ENCODE data around the gene SLC24A3.

Gene SLC24A3

DNA sequence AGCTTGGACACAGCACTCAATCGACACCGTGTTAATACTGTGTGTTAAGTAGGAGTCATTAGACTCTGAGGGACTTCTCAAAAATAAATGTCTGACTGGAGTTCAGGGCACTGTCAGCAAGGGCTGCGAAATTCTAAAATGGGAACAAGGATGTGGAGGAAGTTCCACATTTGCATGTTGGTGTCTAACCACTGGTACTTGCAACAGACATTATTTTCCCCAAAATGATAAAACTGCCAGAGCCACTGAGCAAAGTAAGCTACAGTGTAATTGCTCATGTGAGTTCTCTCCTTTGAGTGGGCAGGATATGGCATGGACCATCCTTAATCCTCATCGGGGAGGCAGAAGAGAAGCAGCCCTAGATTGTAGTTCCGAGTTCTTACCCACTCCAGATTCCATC is 215.9 kb downstream of the SLC24A3 start:
- no peak for DNase-seq (ENCODE audit: low spot score)

DNA sequence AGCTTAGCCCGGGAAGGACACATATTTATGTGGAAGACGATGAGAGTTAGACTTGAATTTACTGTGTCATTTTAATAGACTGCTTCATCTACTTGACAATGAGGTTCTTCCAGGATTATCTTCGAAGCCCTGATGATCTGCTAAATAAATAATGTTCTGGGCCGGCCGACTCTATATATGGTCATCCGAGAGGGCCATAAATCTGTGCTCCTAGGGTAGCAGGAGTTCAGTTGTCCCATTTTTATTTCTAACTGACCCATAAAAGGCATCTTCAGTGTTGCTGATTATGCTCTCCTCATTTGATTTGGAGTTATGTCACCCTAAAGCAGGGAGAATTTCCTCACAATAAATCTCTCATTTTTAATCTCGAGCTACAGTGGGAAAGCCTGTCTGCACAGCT is 217.1 kb downstream of the SLC24A3 start:
- DNase-seq (ENCODE audit: low spot score): no peak

DNA sequence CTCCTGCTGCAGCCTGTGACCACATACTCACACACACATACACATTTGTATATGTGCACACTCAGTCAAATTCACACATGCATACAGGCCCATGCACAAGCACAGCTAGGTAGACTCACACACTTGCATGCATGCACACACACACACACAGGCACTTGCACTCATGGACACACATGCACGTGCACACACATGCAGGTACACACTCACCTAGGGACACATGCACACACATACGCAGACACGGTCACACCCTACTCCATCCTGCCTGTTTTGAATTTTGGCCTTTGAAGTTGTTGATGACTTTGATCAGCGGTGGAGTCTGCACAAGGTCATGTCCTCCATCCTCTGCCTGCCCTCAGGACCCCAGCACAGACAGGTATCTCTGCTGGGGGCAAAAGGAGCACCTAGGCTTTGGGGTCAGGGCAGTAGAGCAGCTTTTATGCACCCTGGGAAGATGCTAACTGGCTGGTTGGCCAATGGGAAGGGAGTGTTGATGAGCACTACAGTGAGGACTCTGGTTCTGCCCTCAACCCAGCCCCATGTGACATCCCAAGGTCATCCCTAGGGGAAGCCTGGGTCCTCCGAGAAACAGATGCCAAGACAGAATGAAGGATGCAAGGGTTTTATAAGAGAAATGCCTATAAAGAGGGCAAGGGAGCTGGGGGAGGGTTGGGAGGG is 218.3 kb downstream of the SLC24A3 start:
- DNase-seq (ENCODE audit: low spot score): no peak

DNA sequence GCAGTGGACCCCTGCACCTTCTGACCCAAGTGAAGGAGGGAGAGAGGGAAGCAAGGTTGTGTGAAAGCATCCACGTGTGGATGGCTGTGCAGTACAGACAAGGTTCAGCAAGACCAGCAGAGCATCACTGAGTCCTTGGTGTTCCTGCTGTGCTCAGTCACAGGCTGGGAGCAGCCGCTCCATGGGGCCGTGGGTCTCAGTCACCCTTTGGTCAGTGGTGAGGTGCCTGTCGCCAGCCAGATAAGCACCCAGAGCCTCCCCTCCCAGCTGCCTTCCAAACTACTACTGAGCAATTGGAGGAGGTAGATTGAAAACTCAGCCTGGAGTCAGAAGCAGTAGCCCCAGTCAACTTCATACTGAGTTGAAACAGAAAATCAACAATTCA is 218.9 kb downstream of the SLC24A3 start:
- DNase-seq (ENCODE audit: low spot score): no peak

DNA sequence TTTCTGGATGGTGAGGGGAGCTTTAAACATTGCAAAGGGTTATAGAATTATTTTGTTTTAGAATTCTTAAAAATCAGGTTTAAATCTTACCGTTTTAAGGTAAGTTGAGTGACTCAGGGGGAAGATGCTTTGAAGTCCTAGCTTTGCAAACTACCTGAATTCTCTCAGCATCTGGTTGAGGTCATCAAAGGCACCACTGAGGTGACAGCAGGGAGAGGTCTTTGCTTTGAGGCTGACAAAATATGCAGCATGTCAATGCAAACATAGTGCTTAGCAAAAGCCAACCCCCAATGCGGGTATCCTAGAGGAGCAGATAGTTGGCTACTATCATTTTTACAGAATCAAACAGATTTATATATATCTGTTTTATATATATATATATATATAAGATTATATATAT is 219.5 kb downstream of the SLC24A3 start:
- no peak for DNase-seq (ENCODE audit: low spot score)

DNA sequence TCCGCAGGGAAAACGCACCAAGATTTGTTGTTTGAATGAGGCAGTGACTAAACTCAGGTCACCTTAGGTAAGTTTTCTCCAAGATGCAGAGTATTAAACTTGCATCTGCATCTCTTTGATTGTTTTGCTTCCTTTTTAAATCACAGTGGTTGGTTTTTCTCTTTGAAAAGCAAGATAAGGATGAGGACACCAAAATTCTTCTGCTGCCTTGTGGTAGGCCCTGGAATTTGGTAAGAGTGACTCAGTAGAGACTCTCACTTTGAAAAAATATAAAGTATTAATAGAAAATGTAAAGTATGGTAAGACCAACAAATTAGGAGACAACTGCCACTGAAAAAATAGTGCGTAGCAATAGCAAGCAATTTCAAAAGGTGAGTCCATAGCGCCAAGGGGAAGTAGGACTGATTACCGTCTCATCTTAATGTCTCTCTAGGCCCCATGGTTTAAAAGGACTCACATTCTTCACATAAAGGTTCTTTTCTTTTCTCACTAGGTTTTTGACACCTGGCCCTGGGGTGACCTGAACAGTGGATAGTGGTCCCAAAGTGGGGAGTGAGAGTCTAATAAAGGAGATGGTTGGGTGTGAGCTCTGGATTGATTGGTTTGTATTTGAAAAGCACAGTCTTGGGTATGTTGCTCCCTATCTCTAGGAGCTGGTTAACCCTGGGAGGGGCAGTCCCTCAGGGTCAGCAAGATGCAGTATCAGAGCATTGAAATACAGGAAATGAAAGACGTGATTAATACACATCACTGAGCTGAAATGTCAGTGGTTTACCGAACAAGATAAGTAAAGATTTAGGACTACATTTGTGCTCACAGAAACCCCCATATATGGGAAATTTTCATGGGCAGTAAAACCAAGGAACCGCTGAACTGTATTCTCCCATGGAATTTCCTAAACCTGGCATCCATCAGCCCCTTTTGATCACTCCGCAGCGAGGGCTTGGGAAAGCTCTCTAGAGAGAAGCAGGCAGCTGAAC is 221.2 kb downstream of the SLC24A3 start:
- DNase-seq (ENCODE audit: low spot score): no peak

DNA sequence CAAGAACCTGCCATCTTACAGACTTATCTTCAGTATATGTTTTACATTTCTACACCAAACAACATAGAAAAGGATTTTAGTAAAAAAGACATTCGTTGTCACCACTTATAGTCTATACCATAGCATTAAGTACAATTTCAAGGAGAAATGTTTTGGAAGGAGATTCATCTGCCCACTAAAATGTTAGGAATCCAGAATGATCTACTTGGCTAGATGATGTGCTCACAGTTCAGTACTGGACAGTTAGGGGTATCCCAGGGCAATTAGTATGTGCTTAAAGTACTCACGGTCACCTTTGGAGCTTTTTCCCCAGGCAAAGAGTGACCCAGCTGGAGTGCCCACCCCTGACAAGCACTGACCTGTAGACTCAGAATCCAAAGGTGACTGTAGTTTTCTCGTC is 222.9 kb downstream of the SLC24A3 start:
- DNase-seq (ENCODE audit: low spot score): no peak

DNA sequence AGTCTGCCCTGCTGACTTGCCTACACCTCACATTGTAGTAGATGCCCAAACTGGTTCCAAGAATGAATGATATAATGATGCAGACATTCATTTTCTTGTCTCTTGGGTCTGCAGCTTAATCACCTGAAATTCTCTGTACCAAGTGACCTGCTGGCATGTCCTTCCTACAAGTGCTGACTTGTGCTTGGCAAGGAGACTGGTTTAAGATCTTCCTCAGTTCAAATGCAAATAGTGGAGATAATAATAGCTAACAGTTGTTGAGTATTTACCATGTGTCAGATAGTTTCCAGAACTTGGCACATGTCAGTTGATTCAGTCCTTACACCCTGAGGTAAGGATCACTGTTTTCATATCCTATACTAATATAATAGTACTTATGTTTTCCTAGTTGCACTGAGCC is 223.4 kb downstream of the SLC24A3 start:
- no peak for DNase-seq (ENCODE audit: low spot score)

DNA sequence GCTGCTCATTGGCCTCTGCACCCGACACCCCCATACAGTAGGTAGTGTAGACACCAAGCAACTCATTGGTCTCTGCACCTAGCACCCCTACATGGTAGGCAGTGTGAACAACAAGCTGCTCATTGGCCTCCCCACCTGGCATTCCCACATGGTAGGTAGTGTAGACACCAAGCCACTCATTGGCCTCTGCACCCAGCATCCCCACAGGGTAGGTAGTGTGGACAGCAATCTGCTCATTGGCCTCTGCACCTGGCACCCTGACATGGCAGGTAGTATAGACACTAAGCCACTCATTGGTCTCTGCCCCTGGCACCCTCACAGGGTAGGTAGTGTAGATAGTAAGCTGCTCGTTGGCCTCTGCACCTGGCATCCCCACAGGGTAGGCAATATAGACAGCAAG is 226.0 kb downstream of the SLC24A3 start:
- DNase-seq (ENCODE audit: low spot score): no peak

DNA sequence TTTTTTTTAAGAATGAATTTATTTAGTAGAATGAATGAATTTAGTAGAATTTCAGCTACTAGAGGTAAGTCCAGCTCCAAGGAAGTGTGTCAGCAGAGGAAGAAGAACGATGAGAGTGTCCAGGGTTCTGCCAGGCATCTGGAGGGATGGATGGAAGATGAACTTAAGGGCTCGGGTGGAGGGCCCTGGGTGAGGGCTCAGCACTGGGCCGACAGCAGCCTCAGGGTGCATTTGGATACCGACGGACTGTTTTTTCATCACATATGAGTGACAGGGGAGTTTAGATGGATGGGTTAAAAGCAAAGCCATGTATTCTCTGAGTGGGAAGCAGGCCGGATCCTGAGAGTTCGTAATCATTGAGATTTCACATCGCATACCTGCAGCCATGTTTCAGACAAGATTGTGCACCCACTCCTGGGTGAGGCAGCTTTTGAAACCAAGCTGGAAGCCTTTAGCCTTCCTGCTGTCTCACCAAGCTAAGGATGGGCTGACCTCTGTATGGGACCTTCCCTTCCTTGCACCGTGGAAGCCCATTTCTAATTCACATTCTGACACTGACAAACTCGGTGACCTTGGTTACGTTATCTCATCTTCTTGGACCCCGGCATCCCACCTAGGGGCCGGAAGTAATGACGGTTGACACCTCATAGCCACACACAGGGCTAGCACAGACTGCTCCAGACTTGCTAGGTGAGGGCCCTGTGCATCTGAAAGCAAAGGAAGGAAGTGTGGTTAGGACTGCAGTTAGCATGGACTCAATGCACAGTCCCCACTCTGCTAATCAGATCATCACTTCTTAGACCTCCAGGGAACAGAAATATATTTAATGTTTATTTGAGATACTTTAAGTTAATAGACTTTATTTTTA is 228.5 kb downstream of the SLC24A3 start:
- DNase-seq (ENCODE audit: low spot score): no peak

DNA sequence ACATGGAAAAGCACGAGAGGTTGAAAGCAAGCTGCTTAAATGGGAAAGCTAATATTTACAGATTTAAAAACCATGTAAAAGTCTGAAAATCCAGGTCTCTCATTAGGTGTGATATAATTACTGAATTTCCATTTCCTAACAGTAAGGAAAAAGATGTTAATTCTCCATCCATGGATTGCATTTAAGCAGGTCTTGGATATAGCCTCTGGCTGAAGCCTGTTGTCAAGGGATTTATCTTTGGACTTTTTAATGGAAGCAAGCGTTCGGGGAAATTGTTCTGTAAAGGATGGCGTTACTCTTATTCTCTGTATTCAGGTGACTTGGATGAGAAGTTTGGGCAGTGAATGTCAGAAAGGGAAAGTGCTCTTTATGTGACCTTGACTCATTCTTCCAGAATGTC is 233.8 kb downstream of the SLC24A3 start:
- no peak for DNase-seq (ENCODE audit: low spot score)

DNA sequence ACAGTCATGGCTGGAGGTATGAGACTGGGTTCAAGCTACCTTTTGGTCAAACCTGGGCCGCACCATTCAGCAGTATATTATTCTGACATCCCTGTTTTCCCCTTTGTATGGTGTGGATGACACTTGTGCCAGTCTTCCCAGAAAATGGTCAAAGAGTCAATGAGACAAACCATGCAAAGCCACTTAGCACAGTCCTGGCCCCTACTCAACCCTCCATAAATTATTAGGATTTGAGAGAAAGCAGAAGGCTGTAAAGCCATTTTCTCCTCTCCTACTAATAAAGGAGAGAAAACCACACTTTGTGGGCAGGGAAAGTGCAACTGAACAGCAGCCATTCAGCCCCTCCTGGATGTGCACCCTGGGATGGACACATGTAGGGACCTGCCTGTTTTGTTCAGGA is 236.2 kb downstream of the SLC24A3 start:
- DNase-seq (ENCODE audit: low spot score): no peak

DNA sequence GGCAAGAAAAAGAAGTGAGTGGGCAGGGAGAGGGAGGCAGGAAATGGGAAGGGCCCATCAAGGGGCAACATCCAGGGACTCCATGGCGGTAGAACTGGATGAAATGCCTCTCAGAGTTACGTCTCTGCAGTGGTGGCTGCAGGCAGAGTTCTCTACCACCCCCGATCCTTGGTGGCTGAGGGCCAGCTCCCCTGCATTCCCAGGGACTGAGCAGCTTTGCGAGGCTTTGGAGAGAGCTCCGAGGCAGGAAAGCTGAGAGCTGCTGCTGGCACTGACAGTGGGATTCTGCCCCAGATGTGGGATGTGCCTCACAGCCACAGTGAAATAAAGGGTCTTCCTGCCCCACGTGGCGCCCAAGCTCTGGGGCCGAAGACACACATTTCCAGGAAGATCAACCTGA is 236.6 kb downstream of the SLC24A3 start:
- no peak for DNase-seq (ENCODE audit: low spot score)

DNA sequence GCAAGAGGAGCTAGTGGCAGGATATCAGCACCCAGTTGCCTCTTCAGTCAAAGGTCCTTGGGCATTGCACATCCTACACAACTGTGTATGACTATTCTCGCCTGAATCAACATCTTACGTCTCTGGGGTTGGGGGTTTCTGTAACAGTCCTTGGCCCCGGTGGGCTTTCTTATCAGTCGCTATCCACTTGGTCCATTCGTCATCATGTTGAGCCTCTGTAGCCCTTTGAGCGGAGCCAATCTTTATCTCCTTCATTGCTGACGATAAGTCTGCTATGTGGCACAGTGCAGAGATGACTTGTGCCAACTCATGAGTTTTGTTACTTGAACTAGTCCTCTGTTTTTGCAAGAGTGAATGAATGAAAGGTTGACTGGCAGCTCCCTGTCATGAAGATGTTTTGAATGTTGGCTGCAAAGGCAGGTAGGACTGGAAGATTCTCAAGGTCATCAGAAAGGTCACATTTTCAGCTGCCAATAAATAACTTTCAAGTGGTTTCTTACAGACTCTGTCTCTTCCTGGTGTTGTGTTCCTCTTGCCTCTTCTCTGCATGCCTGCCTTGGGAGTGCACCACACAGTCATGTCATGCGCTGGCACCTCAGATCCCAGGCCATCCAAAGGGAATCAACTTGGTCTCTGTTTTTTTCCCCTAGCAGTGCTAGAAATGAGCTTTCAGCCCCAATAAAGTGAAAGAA is 238.9 kb downstream of the SLC24A3 start:
- DNase-seq (ENCODE audit: low spot score): no peak

DNA sequence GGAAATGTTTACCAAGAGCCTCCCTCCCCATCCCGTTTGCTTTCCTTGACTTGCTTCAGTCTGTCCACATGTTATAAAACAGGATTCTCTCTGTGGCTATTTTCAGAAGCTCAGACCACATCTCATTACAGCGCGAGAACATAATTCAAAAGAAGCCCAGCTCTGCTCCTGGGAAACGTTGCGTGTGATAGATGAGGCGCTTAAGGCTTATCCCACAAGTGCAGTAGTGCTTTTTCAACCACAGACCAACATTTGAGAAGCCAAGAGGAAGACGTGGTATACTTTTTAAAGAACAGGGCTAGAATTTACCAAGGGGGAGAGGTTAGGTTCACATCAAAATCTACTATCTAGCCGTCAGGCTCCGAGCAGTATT is 239.5 kb downstream of the SLC24A3 start:
- DNase-seq (ENCODE audit: low spot score): no peak

DNA sequence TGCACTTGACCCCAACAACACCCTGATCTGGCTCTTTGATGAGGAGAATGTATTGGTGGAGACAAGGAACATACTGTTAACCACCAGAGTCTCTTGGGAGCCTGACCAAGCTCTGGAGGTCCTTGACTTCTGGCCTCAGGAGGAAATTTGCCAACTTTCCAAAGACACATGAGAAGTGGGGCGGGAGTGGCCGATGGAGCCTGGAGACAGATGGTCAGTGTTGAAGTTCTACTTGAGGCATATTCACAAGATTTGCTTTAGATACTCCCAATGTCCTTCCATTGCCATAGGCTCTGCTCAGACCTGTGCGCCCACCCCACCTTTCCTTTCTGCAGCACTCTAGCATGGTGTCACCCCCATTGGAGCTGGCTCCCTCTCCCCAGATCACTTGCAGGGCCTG is 241.0 kb downstream of the SLC24A3 start:
- DNase-seq (ENCODE audit: low spot score): no peak

DNA sequence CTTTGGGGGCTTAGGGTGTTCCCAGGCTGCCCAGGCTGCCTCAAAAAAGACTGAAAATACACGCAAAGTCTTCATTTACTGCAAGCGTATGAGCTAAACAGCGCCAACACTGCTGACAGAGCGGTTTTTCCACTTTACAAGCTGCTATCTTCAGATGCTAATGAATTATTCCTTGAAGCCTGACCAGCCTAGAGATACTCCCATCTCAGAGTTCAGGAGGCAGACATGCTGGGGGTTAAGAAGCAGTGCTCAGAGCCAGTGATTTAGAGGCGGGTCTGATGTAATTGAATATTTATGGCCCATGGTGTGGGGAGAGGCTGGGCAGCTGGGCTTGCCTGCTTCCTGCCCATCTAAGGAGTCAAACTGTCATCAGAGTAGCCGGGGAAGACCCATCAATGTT is 241.4 kb downstream of the SLC24A3 start:
- DNase-seq (ENCODE audit: low spot score): no peak

DNA sequence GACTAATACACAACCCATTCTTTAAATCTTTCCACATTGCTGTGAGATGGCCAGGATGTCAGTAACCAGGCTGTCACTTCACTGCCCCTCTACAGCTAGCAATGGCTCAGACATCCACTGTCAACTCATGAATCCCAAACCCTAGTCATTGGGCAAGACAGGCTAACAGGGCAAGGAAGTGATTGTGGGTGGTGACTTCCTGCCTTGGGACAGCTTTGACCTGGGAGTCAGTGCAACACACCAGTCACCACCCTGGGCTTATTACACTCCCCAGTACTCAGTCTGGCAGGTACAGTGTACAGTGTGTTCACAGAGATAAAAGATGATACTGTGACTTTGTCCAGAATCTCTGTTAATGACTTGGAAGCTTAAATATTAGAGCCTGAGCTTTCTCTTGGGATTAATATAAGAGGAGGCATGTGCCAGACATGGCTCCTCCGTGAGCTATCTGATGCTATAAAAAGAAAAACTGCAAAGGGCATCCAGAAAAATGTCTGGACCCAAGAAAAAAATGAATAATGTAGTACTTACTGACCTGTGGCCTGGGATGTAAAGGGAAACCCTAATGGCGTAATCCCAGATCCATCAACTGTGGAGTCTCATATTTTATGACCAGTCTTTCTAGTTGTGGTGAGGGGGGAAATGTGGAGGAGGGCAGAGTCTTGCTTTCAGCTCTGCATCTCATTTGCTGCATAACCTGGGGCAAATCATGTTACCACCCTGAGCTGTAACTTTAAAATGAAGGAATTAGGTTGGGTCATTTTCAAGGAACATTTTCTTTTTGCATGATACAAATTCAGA is 244.4 kb downstream of the SLC24A3 start:
- DNase-seq (ENCODE audit: low spot score): no peak

DNA sequence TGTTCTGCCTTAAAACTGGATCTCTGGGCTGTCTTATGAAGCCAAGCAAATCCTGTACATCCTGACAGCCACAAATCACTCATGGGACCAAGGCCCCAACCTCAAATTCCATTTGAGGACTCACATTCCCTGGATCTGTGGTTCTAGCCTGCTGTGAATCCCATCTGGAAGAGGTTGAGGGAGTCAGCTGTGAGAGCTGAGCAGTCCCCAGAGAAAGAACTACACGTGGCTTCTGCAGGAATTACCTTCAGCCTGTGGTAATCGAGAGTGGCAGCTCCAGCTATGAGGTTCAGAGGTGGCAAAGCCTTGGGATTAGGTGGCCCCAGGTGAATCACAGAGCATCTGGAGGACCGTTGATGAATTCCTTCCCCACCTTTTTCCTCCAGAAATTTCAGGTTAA is 245.2 kb downstream of the SLC24A3 start:
- no peak for DNase-seq (ENCODE audit: low spot score)

DNA sequence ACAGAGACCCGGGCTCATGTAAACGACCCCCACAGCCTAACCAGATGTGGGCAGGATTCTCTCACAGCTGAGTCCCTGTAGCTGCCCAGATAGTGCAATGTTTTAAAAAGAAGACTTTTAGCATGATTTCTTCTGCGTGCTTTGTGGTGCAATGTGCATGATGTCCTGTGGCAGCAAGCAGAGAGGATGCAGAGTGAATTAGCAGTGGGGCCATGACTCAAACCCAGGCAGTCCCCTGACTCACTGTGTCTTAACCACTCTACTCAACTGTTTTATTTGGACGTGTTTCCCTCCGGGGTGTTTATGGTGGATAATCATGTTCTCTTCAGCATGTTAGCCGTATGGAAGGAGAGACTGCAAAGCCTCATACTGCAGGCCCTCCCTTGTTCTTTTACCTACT is 247.9 kb downstream of the SLC24A3 start:
- no peak for DNase-seq (ENCODE audit: low spot score)

DNA sequence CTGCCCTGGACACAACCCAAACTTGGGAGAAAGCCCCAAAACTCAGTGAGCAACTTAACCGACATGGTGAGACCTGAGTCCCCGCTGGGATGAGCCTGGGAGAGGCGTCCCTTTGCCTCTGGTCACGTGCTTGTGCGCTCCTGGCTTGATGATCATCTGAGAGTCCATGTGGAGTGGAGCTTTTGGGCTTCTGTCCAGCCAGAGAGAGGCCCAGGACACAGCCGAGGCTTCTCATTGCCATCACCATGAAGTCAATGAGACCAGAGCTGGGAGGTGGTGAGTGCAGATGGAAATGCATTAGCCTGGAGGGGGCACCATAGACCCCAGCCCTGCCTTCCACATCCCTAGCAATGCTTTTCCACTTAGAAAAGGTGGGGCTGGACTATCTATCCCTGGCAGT is 250.0 kb downstream of the SLC24A3 start:
- no peak for DNase-seq (ENCODE audit: low spot score)

All from HuH-7.5 (cell line).